D721Med (cell line): ENCODE data around the gene SEMA4C.

ENCODE experiments used
- DNase-seq: peaks from one replicate; pipeline ENCODE4 v3.0.0; 2011; ENCODE audit warnings: low spot score; ENCODE audit not compliant: insufficient read length
- FAIRE-seq: peaks from 2 replicates; lab custom pipeline; 2011; peaks lifted over from hg19 to GRCh38; lab: Jason Lieb, UNC
- CTCF ChIP-seq: IDR thresholded peaks from 2 replicates; pipeline ENCODE4 v1.5.1; 2012; ENCODE audit warnings: mild to moderate bottlenecking, control low read depth; ENCODE audit not compliant: insufficient read depth; ENCODE audit errors: missing control alignments

Gene SEMA4C

GRCh38 chr2:96867756-96868554 lies 1.9 kb downstream of the SEMA4C start:
- DNase-seq: no peak
- FAIRE-seq: no peak

GRCh38 chr2:96866986-96867755 lies 2.7 kb downstream of the SEMA4C start:
- DNase-seq (no peak), FAIRE-seq (no peak)
- TF ChIP-seq CTCF: no peak

More at GRCh38 chr2:96867756-96868554, 1.9 kb downstream of the SEMA4C start:
- TF ChIP-seq CTCF: no peak

DNA sequence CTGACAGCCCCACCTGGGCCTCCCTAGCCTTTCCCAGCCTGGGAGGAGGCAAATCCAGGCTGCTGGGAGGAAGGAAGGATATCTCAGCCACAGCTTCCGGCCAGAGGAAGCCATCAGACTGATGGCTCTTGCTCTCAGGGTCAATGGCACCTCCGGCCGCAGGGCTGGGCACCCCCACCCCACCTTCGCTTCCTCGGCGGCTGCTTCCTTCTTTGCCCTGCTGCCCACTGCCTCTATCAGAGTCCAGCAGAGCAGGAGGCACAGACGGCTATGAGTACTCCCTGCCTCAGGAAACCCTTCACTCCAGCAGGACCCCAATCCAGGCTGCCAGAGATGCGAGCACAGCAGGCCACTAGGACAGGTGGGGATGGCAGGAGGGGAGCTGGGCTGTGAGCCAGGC lies 3.3 kb downstream of the SEMA4C start:
- FAIRE-seq (no peak), DNase-seq (no peak)
- TF ChIP-seq CTCF: no peak

- no peak for TF ChIP-seq CTCF
- no peak for DNase-seq
- FAIRE-seq: no peak
Measured at GRCh38 chr2:96866149-96866548, 3.7 kb downstream of the SEMA4C start.

DNA sequence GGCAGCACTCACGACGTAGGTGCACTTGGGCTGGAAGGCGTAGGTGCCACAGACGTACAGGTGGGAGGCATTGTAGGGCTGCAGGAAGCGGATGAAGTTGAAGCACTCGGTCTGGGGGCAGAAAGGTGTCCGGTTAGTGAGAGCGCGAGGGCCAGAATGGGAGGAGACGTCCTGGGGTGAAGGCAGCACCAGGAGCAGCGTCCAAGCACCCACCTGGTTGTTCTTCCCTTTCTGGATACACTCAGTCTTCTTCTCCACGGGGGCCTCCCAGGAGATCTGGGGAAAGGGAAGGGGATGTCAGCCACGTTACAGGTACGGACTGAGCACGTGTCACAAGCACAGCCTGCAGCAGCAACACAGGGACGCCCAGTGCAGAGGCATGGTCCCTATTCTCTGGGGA lies 4.2 kb downstream of the SEMA4C start:
- DNase-seq (no peak), FAIRE-seq (no peak)
- TF ChIP-seq CTCF: no peak

DNA sequence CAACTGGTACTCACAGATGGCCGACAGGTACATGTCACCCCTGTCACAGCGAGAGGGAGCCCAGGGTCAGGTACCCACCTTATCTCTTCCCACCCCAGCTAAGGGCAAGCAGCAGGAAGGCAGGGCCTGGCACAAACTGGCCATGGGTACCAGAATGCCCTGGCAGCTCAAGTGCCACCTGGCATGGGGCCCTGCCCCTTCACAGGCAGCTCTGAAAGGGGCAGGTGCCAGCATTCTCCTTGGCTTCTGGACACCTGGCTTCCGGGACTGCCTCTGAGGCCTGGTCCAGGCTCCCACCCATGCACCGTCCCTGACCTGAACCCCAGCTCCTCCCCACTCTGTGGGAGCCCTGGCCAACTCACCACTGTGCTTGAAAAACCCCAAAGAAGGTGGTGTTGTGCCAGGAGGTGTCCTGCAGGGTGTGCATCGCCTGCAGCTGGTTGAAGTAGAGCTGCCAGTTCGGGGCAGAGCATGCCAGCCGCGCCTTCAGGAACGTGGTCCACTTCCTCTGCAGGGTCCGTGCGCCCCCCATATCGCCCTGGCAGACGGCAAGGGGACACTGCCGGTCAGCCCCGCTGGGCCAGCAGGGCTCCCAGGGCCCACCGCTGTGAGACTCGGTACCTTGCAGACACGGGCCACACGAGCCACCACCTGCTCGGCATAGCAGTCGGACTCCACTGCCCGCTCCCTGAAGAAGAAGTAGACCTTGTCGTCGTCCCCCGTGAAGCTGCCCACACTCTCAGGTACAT lies 5.4 kb downstream of the SEMA4C start:
- no peak for FAIRE-seq

More for the DNA sequence above, 5.4 kb downstream of the SEMA4C start:
- TF ChIP-seq CTCF: no peak
- DNase-seq: no peak
